GM18858 (cell line): ENCODE measurements around the gene HHATL.

Experiments
- ATAC-seq: cut with Tn5 transposase; IDR thresholded peaks from one replicate; pipeline ENCODE4 v1.9.1; 2021; ENCODE audit not compliant: unreplicated experiment

HHATL gene

GRCh38 chr3:42685891-42686820 lies 16.4 kb downstream of the HHATL start:
- no peak for ATAC-seq

- no peak for ATAC-seq
These were observed 17.2 kb downstream of the HHATL start, which contains the start of gene KLHL40 for GRCh38 chr3:42685363-42685881. Gene KLHL40 (plus strand): TSS chr3:42685537. CDS start chr3:42685619, 82 bp downstream.

GRCh38 chr3:42684632-42685362 lies 17.8 kb downstream of the HHATL start:
- no peak for ATAC-seq

- no peak for ATAC-seq
These were observed 18.6 kb downstream of the HHATL start for GRCh38 chr3:42683875-42684598.

GRCh38 chr3:42682301-42683070 lies 20.1 kb downstream of the HHATL start:
- ATAC-seq: no peak

- ATAC-seq: no peak
These were observed 21.1 kb downstream of the HHATL start for GRCh38 chr3:42681361-42682038.

GRCh38 chr3:42680806-42681205 lies 21.8 kb downstream of the HHATL start:
- no peak for ATAC-seq

- ATAC-seq: no peak
These were observed 22.3 kb downstream of the HHATL start for GRCh38 chr3:42680271-42680670.

- ATAC-seq: no peak
These were observed 24.2 kb downstream of the HHATL start for GRCh38 chr3:42678447-42678846.

- no peak for ATAC-seq
These were observed 26.7 kb downstream of the HHATL start for GRCh38 chr3:42675909-42676308.

- no peak for ATAC-seq
These were observed 28.5 kb downstream of the HHATL start for GRCh38 chr3:42674146-42674545.

- ATAC-seq: no peak
These were observed 29.5 kb downstream of the HHATL start for GRCh38 chr3:42673082-42673481.

GRCh38 chr3:42672515-42672914 lies 30.1 kb downstream of the HHATL start:
- no peak for ATAC-seq

- ATAC-seq: no peak
These were observed 31.9 kb downstream of the HHATL start for GRCh38 chr3:42670670-42671069.

- ATAC-seq: no peak
These were observed 32.5 kb downstream of the HHATL start for GRCh38 chr3:42670051-42670576.

- no peak for ATAC-seq
These were observed 33.8 kb downstream of the HHATL start for GRCh38 chr3:42668793-42669217.

GRCh38 chr3:42668413-42668760 lies 34.2 kb downstream of the HHATL start:
- no peak for ATAC-seq

- ATAC-seq: no peak
These were observed 34.8 kb downstream of the HHATL start for GRCh38 chr3:42667523-42668412.

- no peak for ATAC-seq
These were observed 35.5 kb downstream of the HHATL start for GRCh38 chr3:42667096-42667522.
